HUES48 (cell line): Measurements from ENCODE around the gene NUDT22.

ENCODE experiments used
- H3K27ac ChIP-seq: one replicate; pipeline ENCODE4 v1.7.0; 2013; ENCODE audit warnings: low read depth, low read length, inconsistent platforms
- H3K27me3 ChIP-seq: 2 replicates; pipeline ENCODE4 v1.6.1; 2013; ENCODE audit warnings: mild to moderate bottlenecking, low read length; ENCODE audit not compliant: control insufficient read depth, insufficient read depth
- H3K36me3 ChIP-seq: 2 replicates; pipeline ENCODE4 v1.6.1; 2013; ENCODE audit warnings: low read length; ENCODE audit not compliant: control insufficient read depth, insufficient read depth
- H3K4me1 ChIP-seq: 2 replicates; pipeline ENCODE4 v1.6.1; 2013; ENCODE audit warnings: mild to moderate bottlenecking, low read length; ENCODE audit not compliant: control insufficient read depth, insufficient read depth
- H3K4me3 ChIP-seq: 2 replicates; pipeline ENCODE4 v1.5.1; 2013; ENCODE audit warnings: mild to moderate bottlenecking, low read depth, low read length
- H3K9ac ChIP-seq: 2 replicates; pipeline ENCODE4 v1.6.1; 2013; ENCODE audit warnings: mild to moderate bottlenecking, low read depth, low read length, moderate library complexity
- H3K9me3 ChIP-seq: 2 replicates; pipeline ENCODE4 v1.6.1; 2013; ENCODE audit warnings: low read length; ENCODE audit not compliant: control insufficient read depth, insufficient read depth

NUDT22 gene

GRCh38 chr11:64238076-64238475, 12.0 kb downstream of the NUDT22 start:
- H3K4me3 ChIP-seq = no peak overlapping the region
- no peak overlapping the region for H3K27ac ChIP-seq
- H3K9me3 ChIP-seq = no peaks in the 10 kb centered on the region
- H3K36me3 ChIP-seq = peaks cover 20% of the 10 kb centered on the region
- peaks cover 9% of the 10 kb centered on the region for H3K4me1 ChIP-seq
- no peak overlapping the region for H3K9ac ChIP-seq
- no peaks in the 10 kb centered on the region for H3K27me3 ChIP-seq

DNA sequence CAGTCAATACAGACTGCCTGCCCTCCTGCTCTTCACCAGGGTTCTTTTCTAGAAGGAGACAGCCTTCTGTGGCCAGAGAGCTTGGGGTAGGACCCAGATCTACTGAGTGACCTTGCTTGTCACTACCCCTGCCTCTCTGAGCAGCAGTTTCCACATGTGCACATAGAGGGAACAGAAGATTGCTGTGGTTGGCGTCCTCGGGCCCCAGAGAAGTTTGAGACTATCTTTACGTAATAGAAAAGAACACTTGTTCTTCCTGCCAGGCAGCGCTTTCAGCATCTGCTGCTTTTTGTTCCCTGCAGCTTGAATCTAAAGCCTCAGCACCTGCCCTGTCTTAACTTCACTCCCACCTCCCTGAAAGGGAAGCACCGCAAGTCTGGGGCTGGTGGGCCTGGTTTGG, 12.9 kb downstream of the NUDT22 start:
- Histone ChIP-seq H3K4me3 (no peak overlapping the region), H3K36me3 (peaks cover 29% of the 10 kb centered on the region), H3K9ac (no peak overlapping the region), H3K4me1 (peaks cover 4% of the 10 kb centered on the region), H3K27me3 (no peaks in the 10 kb centered on the region), H3K9me3 (no peaks in the 10 kb centered on the region), H3K27ac (no peak overlapping the region)

- Histone ChIP-seq H3K27ac (peak overlapping the region; percentile 99), H3K4me3 (peak overlapping the region; percentile 81), H3K36me3 (peaks cover 34% of the 10 kb centered on the region), H3K9ac (0 out of 2 replicates have a peak overlapping the region, but pooled peaks have one; percentile 76), H3K27me3 (no peaks in the 10 kb centered on the region), H3K9me3 (no peaks in the 10 kb centered on the region), H3K4me1 (peaks cover 4% of the 10 kb centered on the region)
These were observed 13.8 kb downstream of the NUDT22 start for GRCh38 chr11:64239662-64240434.

DNA sequence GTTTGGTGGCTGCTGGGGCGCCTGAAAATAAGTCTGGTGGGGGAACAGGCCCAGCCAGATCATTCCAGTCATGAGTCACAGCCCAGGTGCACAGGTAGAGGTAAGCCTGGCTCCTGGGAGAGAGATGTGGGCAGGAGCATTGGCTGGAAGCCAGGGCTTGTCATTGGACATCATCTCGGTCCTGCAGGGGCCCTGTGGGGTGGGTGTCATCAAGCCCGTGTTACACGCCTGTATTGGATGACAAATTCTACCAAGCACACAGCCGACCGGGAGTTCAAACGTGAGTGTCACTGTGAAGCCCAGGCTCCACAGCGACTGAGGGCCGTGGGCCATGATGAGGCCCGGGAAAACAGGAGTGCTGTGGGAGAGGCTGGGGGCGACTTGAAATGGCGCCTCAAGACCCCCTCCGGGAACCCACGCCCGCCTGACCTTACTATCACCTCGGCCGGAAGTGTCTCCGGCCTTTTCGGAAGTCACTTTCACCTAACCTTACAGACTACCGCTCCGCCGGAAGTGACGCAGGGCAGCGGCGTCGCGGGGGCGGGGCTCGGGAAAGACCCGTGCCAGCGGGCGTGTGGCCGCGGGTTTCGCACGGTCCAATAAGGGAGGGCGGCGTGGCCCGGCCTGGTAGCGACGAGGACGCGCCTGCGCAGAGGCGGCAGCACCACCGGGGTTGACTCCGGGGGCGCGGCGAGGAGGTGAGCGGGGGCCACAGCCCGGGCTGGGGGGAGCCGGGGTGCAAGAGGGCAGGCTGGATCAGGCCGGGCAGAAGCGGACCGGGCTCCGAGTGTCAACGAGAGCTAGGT, 14.6 kb downstream of the NUDT22 start, which contains the start of gene FKBP2:
TSS of gene FKBP2 (plus strand) at position 661 of the 806 bp plus-strand sequence. CDS start 1,293 bp downstream, outside the sequence.
- peaks cover 4% of the 10 kb centered on the region for H3K4me1 ChIP-seq
- peak within 1 kb of the TSS; percentile 95 for H3K4me3 ChIP-seq
- H3K27ac ChIP-seq = peak within 1 kb of the TSS; percentile 99
- no peaks in the 10 kb centered on the region for H3K27me3 ChIP-seq
- H3K36me3 ChIP-seq = peaks cover 35% of the 10 kb centered on the region
- no peaks in the 10 kb centered on the region for H3K9me3 ChIP-seq
- H3K9ac ChIP-seq = peak within 1 kb of the TSS; percentile 82

- Histone ChIP-seq H3K4me3 (peak overlapping the region; percentile 95), H3K4me1 (peaks cover 4% of the 10 kb centered on the region), H3K9ac (peak overlapping the region; percentile 81), H3K9me3 (no peaks in the 10 kb centered on the region), H3K36me3 (peaks cover 35% of the 10 kb centered on the region), H3K27me3 (no peaks in the 10 kb centered on the region), H3K27ac (peak overlapping the region; percentile 99)
These were observed 15.1 kb downstream of the NUDT22 start for GRCh38 chr11:64241241-64241490.

GRCh38 chr11:64241491-64242374, 15.7 kb downstream of the NUDT22 start:
- Histone ChIP-seq H3K9ac (peak overlapping the region; percentile 82), H3K4me1 (peaks cover 4% of the 10 kb centered on the region), H3K9me3 (no peaks in the 10 kb centered on the region), H3K27me3 (no peaks in the 10 kb centered on the region), H3K27ac (peak overlapping the region; percentile 90), H3K36me3 (peaks cover 35% of the 10 kb centered on the region), H3K4me3 (peak overlapping the region; percentile 95)

- Histone ChIP-seq H3K36me3 (peaks cover 25% of the 10 kb centered on the region), H3K9ac (no peak overlapping the region), H3K4me1 (peaks cover 12% of the 10 kb centered on the region), H3K27me3 (no peaks in the 10 kb centered on the region), H3K9me3 (no peaks in the 10 kb centered on the region), H3K4me3 (no peak overlapping the region; the same call in 1 of the 2 replicates), H3K27ac (no peak overlapping the region)
These were observed 17.3 kb downstream of the NUDT22 start for GRCh38 chr11:64243236-64243854.

DNA sequence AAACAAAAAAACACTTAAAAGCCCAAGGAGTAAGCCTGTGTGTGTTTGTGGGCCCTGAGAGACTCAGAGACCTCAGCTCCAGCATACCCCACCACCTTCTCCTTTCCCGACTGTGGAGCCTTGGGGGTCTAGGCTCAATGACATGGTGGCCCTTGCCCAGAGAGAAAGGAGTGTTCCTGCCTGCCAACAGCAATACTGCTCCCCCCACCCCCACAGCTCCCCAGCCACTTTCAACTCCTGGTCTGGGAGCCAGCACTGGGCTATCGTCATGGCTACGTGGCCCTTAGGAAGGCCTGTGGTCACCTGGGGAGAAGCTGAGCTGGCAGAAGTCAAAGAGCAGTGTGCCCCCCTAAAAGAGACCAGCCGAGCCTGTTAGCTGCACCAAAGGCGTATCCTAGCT, 18.0 kb downstream of the NUDT22 start:
- peaks cover 20% of the 10 kb centered on the region for H3K4me1 ChIP-seq
- H3K9ac ChIP-seq = no peak overlapping the region
- H3K27ac ChIP-seq = no peak overlapping the region
- H3K27me3 ChIP-seq = no peaks in the 10 kb centered on the region
- H3K36me3 ChIP-seq = peaks cover 17% of the 10 kb centered on the region
- H3K4me3 ChIP-seq = no peak overlapping the region
- no peaks in the 10 kb centered on the region for H3K9me3 ChIP-seq

DNA sequence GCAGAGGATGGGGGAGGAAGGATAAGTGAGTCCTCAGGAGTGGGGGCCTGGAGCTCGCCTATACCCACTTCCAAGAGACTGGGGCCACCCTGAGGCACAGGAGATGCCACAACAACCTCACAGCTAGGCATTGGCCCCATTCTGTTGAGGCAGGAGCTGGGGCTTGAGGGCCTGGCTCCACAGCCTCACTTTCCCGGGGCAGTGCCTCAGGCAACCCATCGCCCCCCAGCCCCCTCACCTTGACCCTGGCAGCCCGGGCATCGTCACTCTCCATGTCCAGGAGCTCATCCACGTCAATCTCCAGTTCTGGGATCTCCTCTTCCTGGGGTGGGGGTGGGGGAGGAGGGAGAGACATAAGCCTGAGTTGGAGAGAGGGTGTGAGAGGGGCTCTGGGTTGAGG, 18.9 kb downstream of the NUDT22 start:
- Histone ChIP-seq H3K9me3 (no peaks in the 10 kb centered on the region), H3K27me3 (no peaks in the 10 kb centered on the region), H3K9ac (no peak overlapping the region), H3K36me3 (peaks cover 16% of the 10 kb centered on the region), H3K27ac (peak overlapping the region; percentile 86), H3K4me1 (peaks cover 26% of the 10 kb centered on the region), H3K4me3 (peak overlapping the region; percentile 93; the same call in 1 of the 2 replicates)

GRCh38 chr11:64245401-64245796, 19.3 kb downstream of the NUDT22 start:
- Histone ChIP-seq H3K9ac (peak overlapping the region; percentile 81), H3K36me3 (peaks cover 16% of the 10 kb centered on the region), H3K9me3 (no peaks in the 10 kb centered on the region), H3K27me3 (no peaks in the 10 kb centered on the region), H3K4me1 (peaks cover 28% of the 10 kb centered on the region), H3K27ac (peak overlapping the region; percentile 86), H3K4me3 (peak overlapping the region; percentile 93)
